GM19452 (cell line): Measurements from ENCODE around the gene SLC38A5.
"Not testable (repeated sequence)": the region's sequence is repeated elsewhere in the genome, so short reads cannot be mapped to it uniquely, and the experiment has no call there.

Experiments
- ATAC-seq: cut with Tn5 transposase; IDR thresholded peaks from one replicate; pipeline ENCODE4 v1.9.1; 2021; ENCODE audit not compliant: unreplicated experiment

SLC38A5 gene

DNA sequence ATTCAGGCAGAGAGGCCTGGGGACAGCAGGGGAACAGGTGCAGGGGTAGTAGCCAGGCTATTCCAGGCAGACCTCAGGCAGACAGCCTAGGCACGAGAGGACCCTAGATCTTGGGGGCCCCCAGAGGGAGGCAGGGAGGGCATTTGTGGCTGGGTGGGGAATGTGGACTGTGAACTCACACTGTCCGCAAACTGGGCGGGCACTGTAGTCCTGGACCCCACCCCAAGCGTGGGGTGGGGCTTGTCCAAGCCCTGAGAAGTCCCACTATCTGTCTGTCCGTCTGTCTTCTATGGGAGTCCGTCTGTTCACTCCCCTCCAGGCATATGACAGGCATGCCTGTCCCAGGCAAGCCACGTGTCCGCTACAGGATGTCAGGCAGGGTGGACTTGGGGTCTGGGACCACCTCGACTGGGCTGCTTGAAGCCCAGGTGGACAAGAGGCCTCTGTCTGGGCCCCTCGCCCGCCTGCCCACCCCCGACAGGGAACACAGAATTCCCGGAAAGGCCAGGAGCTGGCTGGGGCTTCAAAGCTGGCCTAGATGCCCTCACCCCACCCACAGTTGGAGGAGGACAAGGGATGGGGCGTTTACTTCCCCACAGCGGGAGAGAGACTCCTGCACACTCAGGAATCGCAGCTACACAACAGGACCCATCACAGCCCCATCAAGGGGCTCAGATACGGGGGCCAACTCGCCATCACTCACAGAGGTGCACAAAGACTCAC lies at the start of gene SLC38A5:
TSS of gene SLC38A5 (minus strand) at position 151 of the 723 bp plus-strand sequence. CDS start 2,336 bp downstream, outside the sequence.
- ATAC-seq = no peak

DNA sequence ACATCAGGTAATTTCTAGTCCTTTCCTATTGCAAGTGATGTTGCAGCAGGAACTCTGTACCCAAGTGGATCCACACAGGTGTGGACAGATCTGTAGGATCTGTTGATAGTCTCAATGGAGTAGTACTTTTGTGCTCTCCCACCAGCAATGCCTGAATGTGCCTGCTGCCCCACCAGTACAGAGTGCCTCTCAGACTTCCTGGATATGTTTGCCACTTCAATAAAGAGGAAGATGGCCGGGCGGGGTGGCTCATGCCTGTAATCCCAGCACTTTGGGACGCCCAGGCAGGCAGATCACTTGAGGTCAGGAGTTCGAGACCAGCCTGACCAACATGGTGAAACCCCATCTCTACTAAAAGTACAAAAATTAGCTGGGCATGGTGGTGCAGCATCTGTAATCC lies 49.4 kb upstream of the SLC38A5 start:
- not testable (repeated sequence) for ATAC-seq

GRCh38 chrX:48516987-48517386 lies 46.9 kb upstream of the SLC38A5 start:
- no peak for ATAC-seq

GRCh38 chrX:48516285-48516684 lies 46.2 kb upstream of the SLC38A5 start:
- no peak for ATAC-seq

- no peak for ATAC-seq
These were observed 45.8 kb upstream of the SLC38A5 start for GRCh38 chrX:48515842-48516241.

DNA sequence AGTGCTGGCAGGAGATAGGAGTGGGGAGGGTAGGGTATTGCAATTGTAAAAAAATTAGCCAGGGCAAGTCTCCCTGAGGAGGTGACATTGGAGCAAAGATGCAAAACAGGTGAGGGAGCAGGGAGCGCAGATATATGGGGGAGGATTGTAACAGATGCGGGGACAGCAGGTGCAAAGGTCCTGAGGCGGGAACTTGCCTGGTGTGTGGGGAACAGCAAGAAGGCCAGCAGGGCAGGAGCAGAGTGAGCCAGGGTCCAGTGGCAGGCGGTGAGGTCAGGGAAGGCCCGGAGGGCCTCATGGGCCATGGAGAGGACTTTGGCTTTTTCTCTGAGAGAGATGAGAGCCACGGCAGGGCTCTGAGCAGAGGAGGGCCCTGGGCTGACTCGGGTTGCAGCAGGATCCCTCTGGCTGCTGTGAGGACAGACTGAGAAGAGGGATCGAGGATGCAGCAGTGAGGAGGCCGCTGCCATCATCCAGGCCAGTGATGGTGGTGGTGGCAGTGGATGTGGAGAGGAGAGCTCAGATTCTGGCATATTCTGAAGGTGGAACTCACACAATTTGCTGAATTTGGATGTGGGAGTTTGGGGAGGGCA lies 44.9 kb upstream of the SLC38A5 start:
- no peak for ATAC-seq

DNA sequence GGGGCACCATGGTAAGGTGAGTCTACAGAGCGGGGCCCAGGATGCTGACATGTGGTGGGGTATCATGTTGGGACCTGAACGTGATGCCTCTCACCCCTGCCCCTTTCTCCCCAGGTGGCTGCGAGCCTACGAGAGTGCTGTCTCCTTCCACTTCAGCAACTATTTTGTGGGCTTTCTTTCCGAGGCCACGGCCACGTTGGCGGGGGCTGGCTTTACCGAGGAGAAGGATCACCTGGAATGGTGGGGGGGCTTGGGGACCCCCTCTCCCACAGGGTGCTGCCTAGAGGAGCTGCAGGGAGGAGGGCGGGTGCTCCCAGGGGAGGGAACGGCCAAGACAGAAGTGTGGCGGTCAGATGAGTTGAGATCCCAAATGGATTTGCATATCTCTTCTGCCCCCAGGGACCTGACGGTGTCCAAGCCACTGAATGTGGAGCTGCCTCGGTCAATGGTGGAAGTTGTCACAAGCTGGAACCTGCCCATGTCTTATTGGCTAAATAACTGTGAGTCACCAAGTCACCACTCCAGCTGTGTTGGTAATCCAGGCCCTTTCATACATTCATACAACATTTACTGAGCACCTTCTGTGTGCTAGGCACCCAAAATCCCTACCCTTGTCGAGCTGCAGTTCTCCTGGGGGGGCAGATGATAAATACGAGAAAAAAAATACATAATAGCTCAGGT lies 44.2 kb upstream of the SLC38A5 start:
- no peak for ATAC-seq

DNA sequence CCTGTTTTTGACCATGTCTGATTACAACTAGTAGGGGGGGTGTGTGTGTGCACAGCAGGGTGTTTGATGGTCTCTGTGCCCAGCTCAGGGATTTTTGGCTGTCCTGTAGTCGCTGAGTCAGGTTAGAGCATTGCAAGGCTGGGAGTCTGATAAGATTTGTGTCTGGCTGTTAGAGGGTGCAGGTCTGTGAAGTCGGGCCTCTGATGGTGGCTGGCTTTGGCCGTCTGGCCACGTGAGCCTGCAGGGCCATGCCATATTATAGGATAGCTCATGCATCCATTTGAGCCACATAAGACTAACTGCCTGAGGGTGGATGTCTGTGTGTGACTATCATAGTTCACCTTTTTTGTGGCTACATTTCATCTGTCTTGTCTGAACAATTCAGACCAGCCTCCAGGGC lies 43.6 kb upstream of the SLC38A5 start:
- no peak for ATAC-seq

- no peak for ATAC-seq
These were observed 42.4 kb upstream of the SLC38A5 start for GRCh38 chrX:48512371-48512935.

GRCh38 chrX:48511560-48511959 lies 41.5 kb upstream of the SLC38A5 start:
- ATAC-seq = no peak

GRCh38 chrX:48509619-48510018 lies 39.6 kb upstream of the SLC38A5 start:
- ATAC-seq = no peak

- no peak for ATAC-seq
These were observed 39.2 kb upstream of the SLC38A5 start for GRCh38 chrX:48509245-48509590.

GRCh38 chrX:48508400-48509244 lies 38.6 kb upstream of the SLC38A5 start, which contains the start of gene PORCN:
TSS of gene PORCN (plus strand) at chrX:48508992. CDS start at chrX:48509821, 829 bp downstream.
- ATAC-seq = peak; percentile 79

- no peak for ATAC-seq
These were observed 37.2 kb upstream of the SLC38A5 start for GRCh38 chrX:48507246-48507645.

DNA sequence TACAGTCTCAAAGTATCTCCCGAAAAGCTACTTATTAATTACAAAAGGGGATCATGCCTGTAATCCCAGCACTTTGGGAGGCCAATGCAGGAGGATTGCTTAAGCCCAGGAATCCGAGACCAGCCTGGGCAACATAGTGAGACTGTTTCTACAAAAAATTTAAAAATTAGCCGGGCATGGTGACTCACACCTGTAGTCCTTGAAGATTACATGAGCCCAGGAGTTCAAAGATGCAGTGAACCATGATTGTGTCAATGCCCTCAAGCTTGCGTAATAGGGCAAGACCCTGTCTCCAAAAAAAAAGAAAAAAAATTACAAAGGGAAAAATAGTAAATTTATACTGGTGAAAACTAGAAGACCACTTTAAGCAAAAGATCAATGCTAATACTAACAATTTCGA lies 35.4 kb upstream of the SLC38A5 start:
- ATAC-seq = no peak

DNA sequence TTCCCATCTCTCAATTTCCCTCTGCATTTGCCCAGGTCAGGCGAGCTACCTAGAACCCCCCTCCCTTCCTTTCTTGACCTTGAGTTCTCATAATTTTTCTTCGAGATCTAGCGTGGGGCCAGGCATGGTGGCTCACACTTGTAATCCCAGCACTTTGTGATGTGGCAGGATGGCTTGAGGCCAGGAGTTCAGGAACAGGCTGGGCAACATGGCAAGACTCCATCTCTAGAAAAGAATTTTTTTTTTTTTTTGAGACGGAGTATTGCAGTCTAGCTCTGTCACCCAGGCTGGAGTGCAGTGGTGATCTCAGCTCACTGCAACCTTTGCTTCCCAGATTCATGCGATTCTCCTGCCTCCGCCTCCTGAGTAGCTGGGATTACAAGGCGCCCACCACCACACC lies 34.2 kb upstream of the SLC38A5 start:
- ATAC-seq = no peak

DNA sequence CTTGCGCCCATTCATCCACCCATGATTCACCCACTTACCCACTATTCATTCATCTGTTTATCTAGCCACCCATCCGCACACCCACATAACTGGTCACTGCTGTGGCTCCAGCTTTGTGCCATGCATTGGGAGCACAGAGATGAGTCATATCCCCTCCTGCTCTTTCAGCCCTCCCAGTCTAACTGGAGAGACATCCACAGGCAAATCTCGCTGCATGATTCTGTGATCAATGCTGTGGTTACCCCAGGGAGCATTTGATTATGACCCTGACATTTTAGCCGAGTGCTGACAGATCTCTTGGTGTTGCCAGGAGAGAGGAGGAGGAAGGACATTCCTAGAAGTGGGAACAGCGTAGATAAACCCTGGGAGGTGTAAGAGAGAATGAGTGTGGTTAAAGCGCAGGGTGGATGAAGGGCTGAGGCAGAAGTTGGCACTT lies 28.3 kb upstream of the SLC38A5 start:
- ATAC-seq = no peak

DNA sequence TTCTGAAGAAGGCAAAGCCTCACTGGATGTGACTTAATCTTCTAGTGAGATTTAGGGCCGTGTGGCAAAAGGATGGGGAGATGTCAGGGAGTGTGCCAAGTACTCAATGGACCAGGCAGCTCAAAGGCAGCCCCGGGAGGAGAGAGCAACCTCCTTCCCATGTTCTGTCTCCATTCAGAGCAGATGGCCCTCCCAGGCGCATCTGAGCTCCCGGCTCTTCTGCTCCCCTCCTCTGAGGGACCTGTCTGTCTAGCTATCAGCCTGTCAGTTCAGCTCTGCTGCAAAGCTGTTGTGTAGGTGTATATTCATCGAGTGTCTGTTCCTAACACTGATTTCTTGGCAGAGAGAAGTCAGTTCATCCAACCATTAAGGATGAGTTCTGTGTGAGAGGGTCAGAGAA lies 27.8 kb upstream of the SLC38A5 start:
- no peak for ATAC-seq

DNA sequence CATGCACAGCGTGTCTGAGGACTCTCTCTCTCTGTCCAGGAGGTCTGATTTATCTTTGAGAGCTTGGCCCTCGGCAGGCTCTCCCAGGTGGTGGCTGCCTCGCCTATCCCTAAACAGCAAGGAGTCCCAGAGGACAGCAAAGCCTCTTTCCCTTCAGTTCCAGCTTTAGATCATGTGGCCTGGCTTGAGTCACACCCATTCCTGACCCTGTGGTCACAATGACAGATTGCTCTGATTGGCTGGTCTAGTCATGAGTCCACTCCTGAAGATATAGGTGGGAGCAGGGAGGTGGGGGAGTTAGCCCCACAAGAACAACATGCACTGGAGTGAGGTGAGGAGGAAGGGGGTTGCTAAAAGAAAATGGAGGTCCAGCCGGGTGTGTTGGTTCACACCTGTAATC lies 26.6 kb upstream of the SLC38A5 start:
- ATAC-seq = no peak

GRCh38 chrX:48493890-48494364 lies 23.9 kb upstream of the SLC38A5 start:
- ATAC-seq = no peak
